Endometrial microvascular endothelial cells (primary cell): ENCODE results near the gene LRRC38. TPM values are rescaled to one million over a fixed set of nuclear protein-coding genes. Genes with fewer than 3 reads are reported as not detected.
"Not testable (repeated sequence)": the region's sequence is repeated elsewhere in the genome, so short reads cannot be mapped to it uniquely, and the experiment has no call there.

ENCODE experiments used
- in situ Hi-C: cut with HindIII; loops from 2 replicates; pipeline ENCODE4 v1.10.0; 2017; ENCODE audit warnings: low sequenced_read_pairs, low pct_unique_long_range_greater_than_20kb; ENCODE audit errors: inconsistent ontology term
- total RNA-seq: library from RNA; depleted of rRNA; stranded (reverse); fragments of >200 nt; gene quantifications from one replicate; pipeline ENCODE4 v1.2.3, GENCODE V29; 2015; ENCODE audit errors: inconsistent ontology term

LRRC38 gene, protein sequence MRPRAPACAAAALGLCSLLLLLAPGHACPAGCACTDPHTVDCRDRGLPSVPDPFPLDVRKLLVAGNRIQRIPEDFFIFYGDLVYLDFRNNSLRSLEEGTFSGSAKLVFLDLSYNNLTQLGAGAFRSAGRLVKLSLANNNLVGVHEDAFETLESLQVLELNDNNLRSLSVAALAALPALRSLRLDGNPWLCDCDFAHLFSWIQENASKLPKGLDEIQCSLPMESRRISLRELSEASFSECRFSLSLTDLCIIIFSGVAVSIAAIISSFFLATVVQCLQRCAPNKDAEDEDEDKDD
- not detected for total RNA-seq

DNA sequence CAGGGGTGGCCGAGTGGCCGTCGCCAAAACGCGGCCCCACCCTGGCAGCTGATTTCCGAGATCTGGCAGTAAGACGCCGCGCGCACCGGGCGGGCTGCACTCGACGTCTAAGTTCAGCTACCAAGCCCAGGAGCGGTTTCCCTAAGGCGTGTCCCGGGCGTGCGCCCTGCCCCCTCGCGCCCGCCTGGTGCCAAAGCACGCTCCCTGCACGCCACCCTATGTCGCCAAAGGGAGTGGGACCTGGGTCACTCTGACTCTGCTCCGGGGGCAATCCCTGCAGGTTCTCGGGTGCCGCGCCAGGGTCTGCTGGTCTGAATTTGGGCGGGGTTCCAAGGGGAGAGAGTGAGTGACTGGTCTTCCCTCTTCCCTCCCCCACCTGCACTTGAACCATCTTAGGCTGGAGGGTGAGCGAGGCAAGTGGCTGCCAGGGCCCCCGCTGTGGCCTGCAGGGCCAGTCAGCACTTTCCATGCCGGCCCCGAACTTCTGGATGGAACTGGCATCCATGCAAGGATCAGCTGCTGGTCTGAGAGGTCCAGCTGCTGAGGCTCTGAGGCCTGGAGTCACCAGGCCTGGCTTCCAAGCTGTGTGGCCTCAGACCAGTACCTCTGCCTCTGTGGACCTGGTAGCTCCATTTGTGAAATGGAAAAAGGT lies at the start of gene LRRC38:
LRRC38 (minus strand) TSS at position 109 of the 652 bp plus-strand sequence. CDS start 410 bp downstream, outside the sequence.
- in situ Hi-C loops: no loop called here

DNA sequence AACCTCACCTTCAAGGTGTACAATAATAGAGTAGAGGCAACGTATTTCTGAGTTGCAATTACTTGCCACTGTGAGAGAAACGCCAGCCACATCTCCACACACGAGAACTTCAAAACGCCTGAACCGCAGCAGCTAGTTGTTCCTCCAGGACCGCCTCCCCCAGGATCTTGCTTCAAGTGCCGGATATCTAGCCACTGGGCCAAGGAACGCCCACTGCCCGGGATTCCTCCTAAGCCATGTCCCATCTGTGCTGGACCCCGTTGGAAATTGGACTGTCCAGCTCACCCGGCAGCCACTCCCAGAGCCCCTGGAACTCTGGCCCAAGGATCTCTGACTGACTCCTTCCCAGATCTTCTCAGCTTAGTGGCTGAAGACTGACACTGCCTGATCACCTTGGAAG lies 49.2 kb upstream of the LRRC38 start:
- in situ Hi-C loops: not testable (repeated sequence)

DNA sequence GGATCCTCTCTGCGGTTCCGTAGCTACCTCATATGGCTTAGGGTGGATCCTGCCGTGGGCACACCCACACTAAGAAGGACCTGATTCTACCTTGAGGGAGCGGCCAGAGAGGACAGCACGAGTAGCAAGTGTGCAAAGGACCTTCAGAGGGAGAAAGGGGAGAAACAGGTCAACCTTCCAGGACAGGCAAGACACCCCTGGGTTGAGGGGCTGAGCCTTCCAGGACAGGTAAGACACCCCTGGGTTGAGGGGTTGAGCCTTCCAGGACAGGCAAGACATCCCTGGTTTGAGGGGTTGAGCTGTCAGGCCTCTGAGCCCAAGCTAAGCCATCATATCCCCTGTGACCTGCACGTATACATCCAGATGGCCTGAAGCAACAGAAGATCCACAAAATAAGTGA lies 46.7 kb upstream of the LRRC38 start:
- in situ Hi-C loops: no loop called here

DNA sequence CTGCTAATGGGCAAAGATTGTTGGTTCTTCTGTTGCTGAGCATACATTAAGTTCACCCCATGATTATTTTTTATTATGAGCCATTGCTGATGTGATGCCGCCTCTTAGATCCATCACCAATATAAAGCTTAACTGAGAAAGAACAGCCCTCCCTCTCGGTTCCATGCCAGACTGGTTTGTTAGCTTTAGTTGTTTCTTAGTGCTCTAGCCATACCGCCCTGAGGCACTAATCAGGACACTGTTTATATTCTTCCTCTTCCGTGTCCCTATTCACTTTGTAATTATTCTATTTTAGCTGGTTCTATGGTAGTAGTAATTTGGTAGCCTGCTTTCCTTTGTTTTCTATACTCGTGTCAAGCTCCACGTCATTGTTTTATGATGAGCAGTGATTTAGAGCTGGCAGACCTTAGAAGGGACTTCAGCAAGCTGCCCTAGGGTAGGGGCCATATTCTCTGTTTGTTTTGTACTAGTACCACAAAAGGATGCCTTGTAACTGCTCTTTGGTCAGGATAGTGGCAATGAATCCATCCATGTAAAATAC lies 42.5 kb upstream of the LRRC38 start:
- in situ Hi-C loops: no loop called here

DNA sequence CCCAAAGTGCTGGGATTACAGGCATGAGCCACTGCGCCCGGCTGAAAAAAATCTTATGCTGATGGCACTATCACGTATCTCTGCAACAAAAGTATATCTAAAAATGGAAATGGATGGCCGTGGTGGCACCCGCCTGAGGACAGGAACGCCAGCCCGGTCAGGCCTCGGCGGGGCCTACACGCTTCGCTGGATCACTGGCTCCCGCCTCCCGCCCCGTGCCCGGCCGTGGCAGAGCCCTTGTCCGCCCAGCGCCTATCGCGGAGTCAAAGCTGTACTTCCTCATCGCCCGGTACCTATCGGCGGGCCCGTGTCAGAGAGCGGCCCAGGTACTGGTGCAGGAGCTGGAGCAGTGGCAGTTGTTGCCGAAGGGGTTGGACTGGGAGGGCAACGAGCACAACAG lies 41.0 kb upstream of the LRRC38 start:
- in situ Hi-C loops: no loop called here

DNA sequence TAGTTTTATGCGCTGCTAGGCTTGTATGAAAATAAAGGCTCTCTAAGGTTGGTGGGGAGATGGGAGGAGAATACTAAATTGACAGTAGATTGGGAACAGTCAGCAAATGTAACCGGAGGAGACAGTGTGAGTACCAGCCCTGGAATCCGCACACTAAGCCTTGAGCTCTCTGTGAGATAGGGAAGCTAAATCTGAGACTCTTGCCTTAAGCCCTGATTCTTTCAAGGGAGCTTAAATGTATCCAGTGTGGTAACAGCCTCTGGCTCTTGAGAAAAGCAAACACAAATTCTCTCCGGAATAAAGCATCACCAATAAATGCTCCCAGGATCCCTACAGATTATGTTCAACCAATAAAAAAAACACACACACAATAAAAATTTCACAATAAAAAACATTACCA lies 36.9 kb upstream of the LRRC38 start:
- in situ Hi-C loops: no loop called here

DNA sequence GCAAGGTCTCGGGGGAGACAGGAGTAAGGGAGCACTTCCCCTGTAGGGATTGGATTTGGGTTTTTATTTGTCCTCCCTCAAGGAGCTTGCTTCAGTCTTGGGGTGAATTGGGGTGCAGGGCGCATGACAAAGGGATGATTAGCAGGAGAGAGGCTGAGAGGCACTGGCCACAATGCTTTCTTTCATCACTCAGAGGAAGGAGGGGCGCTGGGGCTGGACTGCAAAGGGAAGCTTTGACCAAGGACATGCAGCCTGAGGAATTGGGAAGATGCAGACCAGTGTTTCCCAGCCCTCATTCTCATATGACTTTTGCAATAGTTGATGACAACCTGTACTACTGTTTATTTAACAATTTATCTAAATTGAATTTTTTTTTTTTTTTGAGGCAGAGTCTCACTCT lies 35.7 kb upstream of the LRRC38 start:
- in situ Hi-C loops: no loop called here

DNA sequence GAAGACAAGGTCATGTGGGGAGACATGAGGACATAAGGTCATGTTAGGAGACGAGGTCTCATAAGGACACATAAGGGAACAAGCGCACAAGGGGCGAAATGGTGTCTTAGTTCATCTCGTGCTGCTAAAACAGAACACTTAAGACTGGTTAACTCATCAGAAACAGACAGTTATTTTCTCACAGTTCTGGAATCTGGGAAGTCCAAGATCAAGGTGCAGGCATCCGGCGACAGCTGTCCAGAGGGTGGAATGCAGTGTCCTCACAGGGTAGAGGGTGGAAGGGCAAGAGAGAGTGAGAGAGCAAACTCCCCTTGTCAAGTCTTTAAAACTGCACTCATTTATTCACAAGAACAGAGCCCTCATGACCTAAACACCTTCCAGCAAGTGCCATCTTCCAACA lies 35.2 kb upstream of the LRRC38 start:
- in situ Hi-C loops: no loop called here

DNA sequence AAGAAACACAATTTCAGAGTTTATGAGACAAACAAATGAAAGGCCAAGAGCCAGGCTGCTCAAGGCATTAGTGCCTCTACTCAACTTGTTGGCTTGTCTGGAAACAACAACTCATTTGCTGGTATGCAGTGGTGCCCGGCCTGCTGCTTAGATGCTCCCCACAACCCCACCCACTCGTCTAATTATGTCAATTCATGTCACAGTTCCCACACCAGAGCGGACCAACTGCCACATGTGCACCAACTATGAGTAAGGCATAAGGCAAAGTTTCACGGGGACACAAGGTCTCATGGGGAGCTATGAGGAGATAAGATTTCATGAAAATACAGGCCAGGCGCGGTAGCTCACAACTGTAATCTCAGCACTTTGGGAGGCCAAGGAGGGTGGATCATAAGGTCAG lies 34.5 kb upstream of the LRRC38 start:
- in situ Hi-C loops: no loop called here

DNA sequence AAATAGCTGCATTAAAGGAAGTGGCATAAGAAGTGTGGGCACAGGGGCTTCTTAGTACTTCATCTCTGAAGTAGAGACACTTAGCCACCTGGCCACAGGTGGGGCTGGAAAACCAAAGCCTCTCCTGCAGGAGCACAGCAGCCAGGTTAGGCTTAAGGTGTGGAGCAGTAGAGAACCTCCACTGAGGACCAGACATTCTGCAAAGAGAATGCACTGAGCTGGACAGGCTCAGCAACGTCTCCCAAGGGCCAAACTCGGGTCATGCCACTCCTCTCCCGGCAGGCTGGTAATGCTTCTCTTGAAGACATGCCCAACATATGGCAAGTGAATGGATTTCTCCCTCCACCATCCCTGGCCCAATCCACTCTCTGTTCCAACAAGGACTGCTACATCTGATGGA lies 33.0 kb upstream of the LRRC38 start:
- in situ Hi-C loops: no loop called here

DNA sequence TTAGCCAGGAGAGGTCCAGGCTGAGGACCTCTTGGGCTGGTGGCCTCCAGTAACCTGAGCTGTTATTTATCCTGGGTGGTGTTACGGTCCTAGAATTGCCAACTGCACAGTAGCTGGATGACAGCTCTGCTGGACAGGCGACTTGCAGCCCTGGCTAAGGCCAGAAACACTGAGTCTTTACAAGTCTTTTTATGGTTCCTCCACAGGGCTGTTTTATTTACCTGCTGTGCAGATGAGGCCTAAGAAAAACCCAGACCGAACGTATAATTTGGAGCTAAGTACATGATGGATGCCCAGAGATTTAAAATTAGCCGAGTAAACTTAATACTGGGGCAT lies 30.4 kb upstream of the LRRC38 start:
- in situ Hi-C loops: no loop called here

DNA sequence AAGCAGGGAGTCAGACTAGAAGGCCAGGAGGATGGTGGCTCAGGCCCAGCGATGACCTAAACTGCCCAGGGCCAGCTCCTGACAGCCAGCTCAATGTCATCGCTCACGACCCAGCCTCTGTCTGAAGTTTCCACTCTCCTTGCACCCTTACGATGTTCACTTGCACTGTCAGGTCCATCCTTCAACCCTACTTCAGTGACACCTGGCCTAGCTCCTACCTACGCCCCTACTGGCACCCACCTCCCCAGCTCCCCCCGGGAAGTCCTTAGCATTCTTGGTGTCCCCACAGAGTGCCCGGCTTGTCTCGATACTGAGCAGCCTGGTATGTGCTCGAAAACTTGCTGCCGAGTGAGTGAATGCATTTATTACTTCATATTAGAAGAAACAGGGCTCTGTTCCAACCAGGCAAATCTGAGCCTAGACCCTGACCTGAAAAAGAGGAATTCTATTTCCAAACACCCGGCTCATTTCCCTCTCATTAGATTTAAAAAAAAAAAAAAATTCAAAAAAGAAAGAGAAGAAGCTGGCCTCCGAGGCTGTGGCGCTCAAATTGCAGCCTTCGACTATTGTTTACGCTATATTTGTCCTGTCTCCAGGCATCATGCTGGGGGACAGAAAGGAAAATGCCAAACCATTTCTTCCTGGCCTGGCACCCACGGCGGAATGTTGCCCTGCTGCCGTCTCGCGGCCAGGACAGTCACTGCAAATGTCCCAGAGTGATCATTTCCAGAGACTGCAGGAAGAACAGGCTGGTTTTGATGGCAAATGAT lies 29.8 kb upstream of the LRRC38 start:
- in situ Hi-C loops: no loop called here

DNA sequence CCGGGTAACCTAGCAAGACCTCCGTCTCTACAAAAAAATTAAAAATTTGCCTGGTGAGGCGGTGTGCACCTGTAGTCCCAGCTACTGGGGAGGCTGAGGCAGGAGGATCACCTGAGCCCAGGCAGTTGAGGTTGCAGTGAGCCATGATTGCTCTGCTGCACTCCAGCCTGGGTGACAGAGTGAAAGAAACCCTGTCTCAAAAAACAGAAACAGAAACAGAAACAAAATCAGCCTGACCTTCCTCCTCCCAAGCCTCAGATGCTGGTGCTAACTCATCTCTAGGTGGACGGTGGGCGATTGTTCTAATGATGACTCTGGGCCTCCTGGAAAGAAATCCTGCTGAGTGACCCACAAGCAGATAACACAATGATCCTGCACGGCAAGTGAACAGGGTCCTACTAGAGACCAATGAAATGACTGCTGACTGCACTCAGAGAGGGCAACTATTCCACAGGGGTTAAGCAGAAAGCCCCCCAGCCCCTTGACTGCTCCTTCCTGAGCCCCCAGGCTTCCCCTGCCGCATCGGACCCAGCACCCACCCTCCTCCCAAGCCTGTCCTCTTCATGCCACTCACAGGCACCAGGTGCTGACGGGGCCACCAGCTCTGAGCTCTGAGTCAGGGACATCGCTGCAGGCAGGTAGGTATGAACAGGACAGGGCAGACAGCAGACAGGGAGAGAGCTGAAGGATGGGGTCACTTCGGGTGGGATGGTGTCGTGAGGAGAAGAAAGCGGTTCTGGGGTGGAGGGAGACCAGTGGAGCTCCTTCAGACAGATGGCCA lies 27.8 kb upstream of the LRRC38 start:
- in situ Hi-C loops: no loop called here

DNA sequence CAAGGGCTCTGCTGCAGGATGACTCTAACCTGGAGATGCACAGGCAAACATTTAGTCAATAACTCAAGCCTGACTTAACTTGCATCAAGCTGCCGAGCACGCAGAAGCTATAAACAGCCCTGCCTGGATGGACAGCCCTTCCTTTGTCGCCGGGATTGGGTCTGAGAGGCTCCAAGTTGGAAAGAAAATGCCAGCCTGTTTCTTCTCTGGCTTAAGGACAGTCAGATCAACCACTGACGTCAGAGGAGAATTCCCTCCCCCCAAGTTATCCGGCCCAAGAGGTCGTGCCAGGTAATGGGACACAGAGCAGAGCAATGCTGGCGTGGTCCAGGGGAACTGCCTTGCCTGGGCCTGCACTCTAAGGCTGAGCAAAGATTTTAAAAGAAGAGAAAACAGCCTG lies 27.1 kb upstream of the LRRC38 start:
- in situ Hi-C loops: no loop called here

DNA sequence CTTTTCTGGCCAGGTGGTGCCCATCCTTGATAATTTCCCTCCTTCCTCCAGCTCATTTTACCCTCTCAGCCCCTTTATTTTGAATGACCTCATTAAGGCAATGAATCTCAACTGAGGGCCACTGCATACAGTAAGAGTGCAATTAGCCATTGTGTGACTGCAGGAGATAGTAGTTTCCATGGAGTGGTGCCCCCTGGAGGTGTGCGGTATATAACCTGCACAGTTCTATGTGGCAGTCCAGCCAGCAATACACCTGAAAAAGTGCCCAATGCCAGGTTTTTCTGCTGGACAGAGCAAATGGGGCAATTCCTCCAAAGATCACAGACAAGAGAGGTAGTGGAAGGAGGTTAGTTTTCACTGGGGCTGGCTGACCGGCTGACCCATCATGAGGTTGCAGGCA lies 25.9 kb upstream of the LRRC38 start:
- in situ Hi-C loops: no loop called here

DNA sequence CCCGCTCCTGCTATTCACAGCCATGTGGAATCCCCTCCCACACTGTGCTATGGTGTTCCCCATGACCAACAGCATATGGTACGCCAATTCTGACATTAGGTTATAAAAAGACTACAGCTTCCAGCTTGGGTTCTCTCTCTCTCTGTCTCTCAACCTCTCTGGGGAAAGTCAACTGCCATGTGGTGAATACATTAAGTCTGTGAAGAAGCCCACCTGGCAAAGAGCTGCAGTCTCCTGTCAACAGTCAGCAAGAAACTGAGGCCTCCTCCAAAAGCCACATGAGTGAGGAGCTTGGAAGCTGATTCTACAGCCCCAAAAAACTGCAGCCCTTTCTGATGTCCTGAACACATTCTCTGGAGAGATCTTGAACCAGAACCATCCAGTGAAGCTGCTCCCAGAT lies 25.0 kb upstream of the LRRC38 start:
- in situ Hi-C loops: no loop called here

DNA sequence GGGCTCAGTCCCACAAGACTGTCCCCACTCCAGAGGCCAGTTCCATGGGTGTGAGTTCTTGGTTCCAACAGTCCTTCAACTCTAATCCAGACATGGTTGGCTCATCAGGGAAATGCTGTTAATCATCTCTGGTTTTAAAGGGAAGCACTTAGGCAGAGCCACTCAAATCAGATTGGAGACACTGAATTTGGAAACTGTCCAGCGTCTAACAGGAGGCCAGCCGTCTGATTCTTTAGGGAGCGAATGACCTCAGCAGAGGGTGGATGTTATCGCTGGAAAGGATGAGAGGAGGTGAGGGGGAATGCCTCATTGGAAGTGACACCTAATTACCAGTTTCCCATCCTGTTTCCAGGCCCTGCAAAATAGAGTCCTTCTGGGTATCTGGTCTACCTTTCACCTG lies 22.8 kb upstream of the LRRC38 start:
- in situ Hi-C loops: no loop called here

DNA sequence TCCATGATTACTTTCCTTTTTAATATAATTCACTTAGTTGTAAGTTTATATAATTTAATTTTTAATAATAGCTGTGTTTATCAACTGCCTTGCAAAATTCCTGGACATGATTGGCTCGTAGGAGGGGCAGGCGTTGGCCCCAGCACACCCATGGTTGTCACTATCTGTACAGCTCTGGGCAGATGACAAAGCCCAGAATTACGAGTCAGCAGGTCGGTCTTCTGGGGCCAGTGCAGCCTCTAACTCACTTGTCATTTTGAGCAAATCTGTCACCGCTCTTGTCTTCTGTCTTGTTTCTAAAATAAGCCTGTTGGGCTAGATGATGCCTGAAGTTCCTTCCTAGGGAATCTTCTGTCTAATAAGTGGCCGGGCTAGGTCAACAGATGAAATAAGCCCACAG lies 21.4 kb upstream of the LRRC38 start:
- in situ Hi-C loops: no loop called here

DNA sequence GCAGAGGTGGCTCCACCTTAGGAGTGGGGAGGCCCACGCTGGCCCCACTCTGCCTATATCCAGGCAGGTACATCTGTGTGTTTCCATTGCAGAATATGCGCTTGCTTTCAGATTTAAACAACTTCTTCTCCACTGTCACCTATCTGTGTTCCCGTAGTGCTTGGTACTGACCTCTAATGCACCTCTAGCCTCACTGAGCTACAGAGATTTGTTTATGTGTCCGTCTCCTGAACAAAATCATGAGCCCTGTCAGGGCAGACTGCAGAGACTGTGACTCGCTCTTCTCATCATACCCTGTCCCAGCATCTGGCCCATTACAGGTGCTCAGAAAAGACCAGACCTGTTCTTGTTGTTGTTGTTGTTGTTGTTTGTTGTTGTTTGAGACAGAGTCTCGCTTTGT lies 14.5 kb upstream of the LRRC38 start:
- in situ Hi-C loops: no loop called here
